Prostate gland (tissue), 2 donors: ENCODE data around the gene NDUFS2.

Experiments used
- CTCF ChIP-seq, 4 experiments: fragments of 200-600 bp in 2 of 4; fragments of 450-650 bp in 2 of 4; sonication (generic) in 2 of 4; IDR thresholded peaks; 1 replicate in 3 of 4; 2 replicates in 1 of 4; pipeline ENCODE4 v1.5.1; 2016 to 2019; ENCODE audit warnings: antibody characterized with exemption in 4 of 4, mild to moderate bottlenecking in 2 of 4, moderate library complexity in 2 of 4
- POLR2A ChIP-seq: fragments of 450-650 bp; IDR thresholded peaks from one replicate; pipeline ENCODE4 v1.6.1; 2016; ENCODE audit warnings: antibody characterized with exemption, mild to moderate bottlenecking

- TF ChIP-seq CTCF (IDR thresholded peaks at IDR 0.05) (no peak), POLR2A (no peak)
Measured at GRCh38 chr1:161172349-161172748, 29.8 kb upstream of the NDUFS2 start.
